ENCODE results near the gene GPR21.

GPR21 gene

DNA sequence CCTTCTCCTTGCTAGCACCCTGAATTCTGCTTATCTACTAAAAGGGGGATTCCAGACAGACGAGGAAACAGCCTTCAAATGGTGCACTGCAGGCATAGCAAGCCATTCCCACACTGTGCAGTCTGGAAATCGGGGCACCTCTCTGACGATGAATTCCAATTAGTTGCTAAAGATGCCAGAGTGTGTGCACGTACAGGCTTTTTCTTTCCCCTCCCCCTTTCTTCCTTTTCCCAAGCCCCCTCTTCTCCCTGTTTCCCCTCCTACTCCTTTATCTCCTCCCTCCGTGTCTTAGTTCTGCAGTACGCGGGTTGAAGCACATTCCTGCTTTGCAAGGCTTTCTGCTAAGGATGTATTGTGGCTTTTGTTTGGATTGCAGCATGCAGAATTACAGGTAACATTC, at the start of gene GPR21:
TSS of gene GPR21 (plus strand) at position 316 of the 400 bp plus-strand sequence. CDS start 900 bp downstream, outside the sequence.
- no peak for DNase-seq

- no peak for DNase-seq
These were observed 47.5 kb upstream of the GPR21 start for GRCh38 chr9:122986010-122986409.

DNA sequence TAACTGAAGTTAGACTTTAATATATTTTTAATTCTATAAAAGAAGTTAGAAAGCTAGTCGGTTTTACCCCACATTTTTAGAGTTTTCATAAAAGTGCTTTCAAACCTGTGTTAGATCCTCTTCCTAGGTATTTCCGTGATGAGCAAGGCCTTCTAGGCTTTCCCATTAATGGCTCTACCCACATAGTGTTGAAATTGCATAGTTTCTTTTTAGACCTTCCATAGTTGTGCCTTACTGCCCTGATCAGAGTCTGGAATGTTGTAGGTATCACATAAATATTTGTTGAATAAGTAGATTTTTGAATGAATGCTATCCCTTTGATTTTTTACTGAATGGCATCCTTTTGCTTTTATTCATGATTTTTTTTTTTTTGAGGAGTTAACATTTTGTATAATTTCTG, 45.3 kb upstream of the GPR21 start:
- DNase-seq, result no peak

- no peak for DNase-seq
These were observed 44.4 kb upstream of the GPR21 start for GRCh38 chr9:122988920-122989621.

DNA sequence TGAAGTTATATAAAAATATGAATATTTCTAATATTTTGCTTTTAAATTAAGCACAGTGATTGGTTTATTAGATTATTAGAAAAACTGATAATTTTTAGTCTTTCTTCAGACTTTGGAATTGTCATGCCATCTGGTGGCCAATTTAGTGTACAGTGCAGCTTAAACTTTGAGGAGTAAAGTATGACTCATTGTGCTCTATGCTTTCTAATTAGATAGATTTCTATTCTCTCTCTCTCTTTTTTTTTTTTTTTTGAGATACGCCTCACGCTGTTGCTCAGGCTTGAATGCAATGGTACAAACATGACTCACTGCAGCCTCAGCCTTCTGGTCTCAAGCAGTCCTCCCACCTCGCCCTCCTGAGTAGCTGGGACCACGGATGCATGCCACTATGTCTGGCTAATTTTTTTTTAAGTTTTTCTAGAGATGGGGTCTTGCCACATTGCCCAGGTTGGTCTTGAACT, 42.1 kb upstream of the GPR21 start:
- DNase-seq, result peak; percentile 90

GRCh38 chr9:122996586-122996985, 36.9 kb upstream of the GPR21 start:
- no peak for DNase-seq

DNA sequence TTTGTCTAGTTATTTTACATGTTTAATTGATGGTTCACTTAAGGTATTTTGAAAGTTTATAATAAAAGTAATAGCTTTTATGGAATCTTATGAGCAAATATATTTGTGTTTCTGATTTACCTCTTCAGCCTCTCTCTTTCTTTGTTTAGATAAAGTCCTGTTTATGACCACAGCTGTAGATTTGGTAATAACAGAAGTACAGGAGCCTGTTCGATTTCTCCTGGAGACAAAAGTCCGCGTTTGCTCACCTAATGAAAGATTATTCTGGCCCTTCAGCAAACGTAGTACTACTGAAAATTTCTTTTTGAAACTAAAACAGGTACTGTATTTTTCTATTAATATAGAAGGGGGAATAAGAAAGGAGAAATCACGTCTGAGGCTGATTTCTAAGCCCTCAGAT, 35.0 kb upstream of the GPR21 start:
- DNase-seq, result no peak

- no peak for DNase-seq
These were observed 32.9 kb upstream of the GPR21 start for GRCh38 chr9:123000371-123001068.

GRCh38 chr9:123002754-123003153, 30.7 kb upstream of the GPR21 start:
- peak; percentile 66 for DNase-seq

GRCh38 chr9:123003466-123003865, 30.0 kb upstream of the GPR21 start:
- DNase-seq, result peak; percentile 64

DNA sequence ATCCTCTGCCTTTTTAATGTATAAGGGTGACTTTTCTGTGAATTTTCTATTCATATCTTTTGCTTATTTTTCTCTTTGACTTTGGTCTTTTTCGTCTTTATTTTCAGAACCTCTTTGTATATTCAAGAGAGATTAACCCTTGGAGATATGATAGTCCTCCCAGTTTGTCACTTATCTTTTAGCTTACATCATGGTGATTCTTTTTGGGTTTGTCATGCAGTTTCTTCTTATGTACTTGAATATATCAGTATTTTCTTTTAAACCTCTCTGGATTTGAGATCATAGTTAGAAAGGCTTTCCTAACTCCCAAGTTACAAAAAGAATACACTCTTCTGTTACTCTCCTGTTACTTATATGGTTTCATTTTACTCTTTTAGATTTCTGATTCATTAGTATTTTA, 27.5 kb upstream of the GPR21 start:
- DNase-seq, result no peak

GRCh38 chr9:123007269-123007668, 26.2 kb upstream of the GPR21 start:
- DNase-seq, result no peak

- DNase-seq, result no peak
These were observed 24.6 kb upstream of the GPR21 start for GRCh38 chr9:123008909-123009308.

- DNase-seq, result no peak
These were observed 22.1 kb upstream of the GPR21 start for GRCh38 chr9:123011380-123011779.

DNA sequence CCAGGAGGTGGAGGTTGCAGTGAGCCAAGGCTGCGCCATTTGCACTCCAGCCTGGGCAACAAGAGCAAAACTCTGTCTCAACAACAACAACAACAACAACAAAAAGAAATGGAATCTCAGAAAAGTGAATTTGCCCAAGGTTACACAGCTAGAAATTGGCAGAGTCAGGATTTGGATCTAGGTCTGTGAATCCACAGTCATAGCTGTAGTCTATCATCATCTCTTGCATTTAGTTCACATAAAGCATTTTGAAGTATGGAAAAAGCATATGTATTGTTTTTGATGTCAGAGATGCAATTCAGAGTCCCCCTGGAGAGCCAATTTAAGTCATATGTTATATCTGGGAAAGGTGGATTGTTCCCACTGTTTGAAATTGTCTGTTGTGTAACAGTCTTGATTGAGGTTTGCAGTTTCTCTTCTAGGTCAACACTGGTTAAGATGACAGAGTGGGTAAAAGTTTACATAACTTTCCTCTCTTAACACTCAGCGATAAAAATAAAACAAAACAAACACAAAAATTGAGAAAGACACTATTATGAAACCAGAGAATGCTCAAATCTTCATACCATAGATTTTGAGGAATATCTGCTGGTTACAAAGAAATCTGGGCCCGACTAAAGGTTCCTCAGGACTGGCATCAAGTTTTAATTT, 21.5 kb upstream of the GPR21 start:
- DNase-seq, result no peak

DNA sequence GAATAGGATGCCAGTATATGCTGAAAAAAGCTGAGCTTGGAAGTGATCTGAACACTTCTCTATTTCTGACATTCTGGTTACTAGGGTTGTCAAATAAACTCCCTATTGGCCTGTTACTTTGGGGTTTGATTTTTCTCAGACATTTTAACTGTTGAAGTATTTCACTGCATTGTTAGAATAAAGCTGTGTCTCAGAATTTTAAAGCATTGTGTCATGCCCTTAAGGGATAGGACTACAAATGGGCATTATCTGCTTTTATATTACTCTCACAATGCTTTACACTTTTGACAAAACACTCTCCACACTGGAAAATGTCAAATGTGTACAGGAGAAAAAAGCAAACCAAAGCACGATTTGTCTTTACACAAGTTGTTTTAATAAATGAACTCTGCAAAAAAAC, 16.8 kb upstream of the GPR21 start:
- no peak for DNase-seq

DNA sequence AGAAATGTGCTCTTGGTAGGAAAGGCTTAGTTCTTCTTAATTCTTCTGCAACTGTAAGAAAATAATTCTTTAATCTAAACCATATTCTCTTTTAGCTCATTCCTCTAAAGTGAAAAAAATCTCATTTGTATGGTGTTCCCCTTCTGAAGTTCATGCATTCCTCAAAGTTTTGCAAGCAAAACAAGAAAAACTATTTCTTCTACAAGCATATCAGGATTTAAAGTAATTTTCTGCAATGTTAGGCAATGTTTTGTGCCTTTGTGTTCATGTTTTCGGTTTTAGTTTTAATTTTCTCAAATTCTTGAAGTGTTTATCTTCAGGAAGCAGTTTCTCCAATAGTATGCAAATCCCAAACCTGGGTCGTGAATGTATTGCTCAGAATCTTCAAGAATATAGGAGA, 12.7 kb upstream of the GPR21 start:
- DNase-seq, result no peak

GRCh38 chr9:123026425-123026824, 7.0 kb upstream of the GPR21 start:
- DNase-seq, result no peak

DNA sequence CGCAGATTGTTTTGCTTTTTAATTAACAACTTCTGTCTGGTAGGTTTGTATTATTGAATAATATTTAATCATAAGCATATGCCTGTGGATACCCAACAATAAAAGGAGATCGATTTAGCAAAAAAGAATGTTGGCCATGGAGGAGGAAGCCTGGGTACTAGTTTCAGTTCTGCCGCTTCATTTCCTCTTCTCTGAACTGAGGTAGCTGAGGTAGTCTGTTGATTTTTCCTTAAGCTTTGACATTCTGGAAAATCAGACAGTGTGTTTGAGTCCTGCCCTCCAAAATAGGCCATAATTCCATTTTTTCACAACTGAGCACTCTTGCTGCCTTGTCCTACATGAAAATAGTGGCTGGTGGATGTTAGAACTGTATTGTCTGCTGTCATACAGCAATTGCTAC, 6.0 kb upstream of the GPR21 start:
- DNase-seq, result no peak

DNA sequence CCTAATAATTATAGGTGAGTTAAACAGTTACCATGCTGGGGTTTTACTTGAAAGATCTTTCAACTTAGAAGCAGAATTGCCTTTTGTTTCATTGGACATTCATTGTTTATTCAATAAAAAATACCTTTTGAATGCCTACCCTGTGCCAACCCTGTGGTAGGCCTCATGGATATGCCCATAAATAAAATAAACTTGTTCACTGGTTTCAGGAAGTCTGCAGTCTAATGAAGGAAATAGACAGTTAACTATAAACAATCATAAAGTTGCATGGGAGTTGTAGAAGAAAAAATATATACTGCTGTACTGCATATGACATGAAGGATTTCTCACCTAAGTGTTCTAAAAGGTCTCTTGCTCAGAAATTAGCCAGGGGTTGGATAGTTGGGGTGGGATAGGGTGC, 5.3 kb upstream of the GPR21 start:
- DNase-seq, result no peak

DNA sequence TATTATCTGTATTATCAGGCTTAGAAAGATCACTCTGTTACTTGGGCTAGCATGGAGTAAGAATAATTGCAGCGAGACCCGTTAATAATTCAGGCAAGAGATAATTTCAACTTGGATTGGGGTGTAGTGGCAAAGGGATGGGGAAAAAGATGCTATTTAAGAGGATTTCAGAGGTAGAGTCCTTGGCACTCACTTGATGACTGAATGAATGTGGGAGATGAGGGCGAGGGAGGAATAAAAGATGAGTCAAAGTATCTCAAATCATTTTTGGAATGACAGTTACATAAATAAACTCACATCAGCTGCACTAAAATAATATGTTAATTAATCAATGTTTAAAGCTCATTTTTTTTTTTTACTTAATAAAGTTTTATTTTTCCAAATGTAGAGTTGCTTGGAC, 4.5 kb upstream of the GPR21 start:
- DNase-seq, result no peak

DNA sequence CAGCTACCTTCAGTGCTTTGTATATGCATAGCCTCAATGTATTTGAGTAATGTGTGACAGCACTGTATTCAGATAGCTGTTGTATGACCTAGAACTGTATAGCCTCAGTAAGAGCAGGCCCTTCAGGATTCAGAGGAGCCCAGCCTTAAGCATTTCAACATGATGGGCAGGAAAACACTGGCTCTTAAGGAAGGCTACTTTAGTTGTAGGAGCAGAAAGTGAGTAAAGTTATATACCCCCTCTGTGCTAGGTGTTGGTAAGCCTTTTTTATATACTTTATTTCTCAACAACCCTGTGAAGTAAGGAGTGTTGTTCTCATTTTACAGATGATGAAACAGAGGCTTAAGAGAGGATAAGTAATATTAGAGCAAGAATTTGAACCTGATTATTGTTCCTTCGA, 1.5 kb upstream of the GPR21 start:
- DNase-seq, result no peak

GRCh38 chr9:123033864-123034601, 566 bp downstream of the GPR21 start:
- peak; percentile 37 for DNase-seq
